HG03457 (cell line): ENCODE measurements around the gene DENND4A.

Source experiments
- ATAC-seq: cut with Tn5 transposase; IDR thresholded peaks from one replicate; pipeline ENCODE4 v1.9.1; 2021; ENCODE audit warnings: moderate number of reproducible peaks; ENCODE audit not compliant: unreplicated experiment

The DENND4A gene

DNA sequence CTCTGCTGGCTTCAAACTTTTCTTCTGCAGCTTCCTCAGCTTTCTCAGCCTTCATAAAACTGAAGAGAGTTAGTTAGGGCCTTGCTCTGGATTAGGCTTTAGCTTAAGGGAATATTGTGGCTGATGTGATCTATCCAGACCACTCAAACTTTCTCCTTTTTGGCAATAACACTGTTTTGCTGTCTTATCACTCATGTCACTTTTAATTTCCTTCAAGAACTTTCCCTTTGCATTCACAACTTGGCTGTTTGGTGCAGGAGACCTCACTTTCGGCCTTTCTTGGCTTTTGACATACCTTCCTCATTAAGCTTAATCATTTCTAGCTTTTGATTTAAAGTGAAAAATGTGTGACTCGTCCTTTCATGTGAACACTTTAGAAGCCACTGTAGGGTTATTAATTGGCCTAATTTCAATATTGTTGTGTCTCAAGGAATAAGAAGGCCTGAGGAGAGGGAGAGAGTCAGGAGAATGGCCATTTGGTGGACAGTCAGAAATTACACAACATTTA is 109.6 kb downstream of the DENND4A start:
- no peak for ATAC-seq

DNA sequence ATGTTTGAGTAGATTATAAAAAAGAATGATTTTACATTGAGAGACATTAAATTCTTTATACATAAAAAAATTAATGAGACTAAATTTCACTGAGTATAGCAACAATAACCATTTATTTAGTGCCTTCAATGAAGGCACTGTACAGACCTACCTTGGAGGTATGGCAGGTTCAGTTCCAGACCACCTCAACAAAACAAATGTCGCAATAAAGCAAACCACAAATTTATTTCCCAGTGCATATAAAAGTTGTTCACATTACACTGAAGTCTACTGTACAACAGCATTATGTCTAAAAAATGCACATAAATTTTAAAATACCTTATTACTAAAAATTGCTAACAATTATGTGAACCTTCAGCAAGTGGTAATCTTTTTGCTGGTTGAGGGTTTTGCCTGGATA is 111.5 kb downstream of the DENND4A start:
- no peak for ATAC-seq

DNA sequence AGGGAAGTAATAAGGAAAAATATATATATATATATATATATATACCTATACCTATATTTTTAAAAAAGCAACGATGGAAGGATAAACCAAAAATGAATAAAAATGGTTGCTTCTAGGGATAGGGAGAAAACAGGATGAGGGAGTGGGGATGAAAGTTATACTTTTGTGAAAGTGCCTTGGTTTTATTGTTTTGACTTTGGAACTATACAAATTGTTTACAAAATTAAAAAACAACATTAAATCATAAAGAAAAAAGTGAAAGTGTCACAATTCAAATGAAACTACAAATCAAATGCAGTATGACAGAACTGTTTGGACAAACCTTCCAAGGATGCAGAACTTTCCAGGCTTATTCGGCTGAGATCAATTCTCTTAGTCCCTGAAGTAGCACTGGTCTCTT is 116.0 kb downstream of the DENND4A start:
- no peak for ATAC-seq

DNA sequence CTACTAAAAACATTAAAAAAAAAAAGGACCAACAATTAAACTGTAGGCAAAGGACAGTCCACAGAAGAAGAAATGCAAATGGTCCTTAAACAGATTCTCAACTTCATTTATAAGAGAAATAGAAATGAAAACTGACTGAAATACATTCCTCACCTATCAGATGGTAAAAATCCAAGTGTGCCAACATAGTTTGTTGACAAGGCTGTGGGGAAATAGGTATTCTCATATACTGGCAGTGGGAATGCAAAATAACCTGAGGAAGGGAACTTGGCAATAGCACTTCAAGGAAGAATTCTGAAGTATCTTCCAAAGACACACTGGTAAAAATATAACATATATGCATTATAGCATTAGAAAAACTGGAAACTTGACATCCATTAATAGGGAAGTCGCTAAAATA is 116.5 kb downstream of the DENND4A start:
- no peak for ATAC-seq

DNA sequence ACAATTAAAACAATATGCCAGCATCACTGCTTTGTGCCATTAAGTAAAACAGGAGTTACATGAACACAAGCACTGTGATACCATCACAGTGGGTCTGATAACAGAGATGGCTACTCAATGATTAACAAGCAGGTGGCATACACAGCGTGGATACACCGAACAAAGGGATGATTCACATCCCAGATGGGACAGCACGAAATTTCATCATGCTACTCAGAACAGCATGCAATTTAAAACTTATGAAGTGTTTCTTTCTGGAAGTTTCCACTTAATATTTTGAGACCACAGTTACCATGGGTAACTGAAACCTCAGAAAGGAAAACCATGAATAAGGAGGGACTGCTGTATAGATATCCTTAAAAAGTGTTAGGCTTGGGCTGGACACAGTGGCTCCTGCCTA is 125.8 kb downstream of the DENND4A start:
- ATAC-seq: no peak

DNA sequence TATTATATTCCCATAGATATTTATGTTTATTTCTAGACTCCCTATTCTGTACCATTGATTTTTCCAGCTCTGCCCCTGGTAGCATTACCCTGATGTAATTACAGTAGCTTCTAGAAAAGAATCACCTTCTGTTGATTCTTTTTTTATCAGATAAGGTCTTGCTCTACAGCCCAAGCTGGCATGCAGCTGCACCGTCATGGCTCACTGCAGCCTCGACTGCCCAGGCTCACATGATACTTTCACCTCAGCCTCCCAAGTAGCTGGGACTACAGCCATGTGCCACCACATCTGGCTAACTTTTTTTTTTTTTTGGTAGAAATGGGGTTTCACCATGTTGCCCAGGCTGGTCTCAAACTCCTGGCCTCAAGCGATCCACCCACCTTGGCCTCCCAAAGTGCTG is 128.6 kb downstream of the DENND4A start:
- ATAC-seq: no peak

DNA sequence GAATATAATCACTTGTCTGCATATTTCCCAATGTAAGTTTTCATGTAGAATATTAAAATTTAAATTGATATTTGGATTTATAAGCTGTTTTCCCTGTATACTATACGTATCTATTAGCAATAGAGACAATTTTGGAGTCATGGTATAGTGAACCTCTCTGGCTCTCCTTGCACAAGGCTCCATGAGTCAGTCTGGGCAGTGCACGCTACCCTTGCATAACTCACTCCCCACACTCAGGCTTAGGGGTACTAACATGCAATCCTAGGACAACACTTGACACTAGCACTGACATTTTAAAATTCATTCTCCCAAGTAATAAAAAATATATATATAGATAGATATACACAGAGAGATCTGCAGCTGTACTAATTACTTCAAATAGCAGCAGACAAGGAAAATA is 131.2 kb downstream of the DENND4A start:
- ATAC-seq: no peak

DNA sequence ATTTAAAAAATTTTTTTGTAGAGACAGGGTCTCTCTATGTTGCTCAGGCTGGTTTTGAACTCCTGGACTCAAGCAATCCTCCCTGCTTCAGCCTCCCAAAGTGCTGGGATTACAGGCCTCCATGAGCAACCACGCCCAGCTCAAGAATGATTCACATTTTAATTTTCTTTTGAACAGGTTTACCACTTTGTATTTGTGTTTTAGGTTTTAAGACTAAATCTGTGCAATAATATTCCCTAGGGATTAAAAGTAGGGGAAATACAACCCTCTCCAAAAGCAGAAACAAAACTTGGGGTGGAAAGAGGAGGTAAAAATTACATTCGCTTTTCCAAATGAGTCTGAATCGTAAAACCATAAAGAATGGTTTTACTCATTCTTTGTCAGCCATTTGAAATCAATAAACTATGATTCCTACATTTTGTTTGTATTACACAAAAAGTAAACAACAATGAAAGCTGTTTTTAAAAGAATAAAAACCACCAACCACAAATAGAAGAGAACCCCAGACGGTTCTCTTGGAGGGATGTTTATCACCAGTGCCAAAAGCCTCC is 132.5 kb downstream of the DENND4A start:
- ATAC-seq: no peak

DNA sequence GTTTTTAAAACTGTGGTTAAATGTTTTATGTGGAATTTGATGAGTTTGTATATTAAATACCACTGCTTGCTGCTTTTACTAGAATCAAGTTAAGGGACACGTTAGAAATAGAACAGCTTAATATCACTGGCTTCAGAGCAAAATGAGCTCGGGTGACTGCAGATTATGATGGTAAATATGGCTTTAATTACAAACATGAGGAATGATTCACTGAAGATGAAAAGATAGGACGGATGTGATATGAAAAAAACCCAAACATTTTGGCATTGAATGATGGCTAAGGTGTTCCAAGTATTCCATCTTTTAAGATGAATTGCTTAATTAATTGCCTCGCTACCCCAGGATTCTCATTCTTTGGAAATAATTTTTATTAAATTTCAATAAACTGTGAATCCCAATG is 136.6 kb downstream of the DENND4A start:
- no peak for ATAC-seq

DNA sequence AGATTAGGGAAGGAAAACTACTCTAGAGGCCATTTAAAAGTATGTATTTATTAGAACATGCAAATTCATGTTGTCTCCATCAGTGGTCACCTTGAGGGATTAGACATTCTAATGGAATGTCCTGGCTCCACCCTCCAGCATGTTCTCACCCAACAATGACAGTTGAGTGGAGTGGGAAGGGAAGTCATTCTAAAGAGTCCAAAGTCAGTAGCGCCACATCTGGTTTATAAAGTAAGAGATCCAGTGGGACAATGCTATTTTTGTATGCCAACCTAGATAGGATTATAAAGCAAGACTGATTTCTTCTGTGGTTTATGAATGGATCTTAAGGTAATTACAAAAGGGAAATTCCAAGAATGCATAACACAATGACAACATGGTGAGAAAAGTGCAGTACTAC is 137.1 kb downstream of the DENND4A start:
- ATAC-seq: no peak

DNA sequence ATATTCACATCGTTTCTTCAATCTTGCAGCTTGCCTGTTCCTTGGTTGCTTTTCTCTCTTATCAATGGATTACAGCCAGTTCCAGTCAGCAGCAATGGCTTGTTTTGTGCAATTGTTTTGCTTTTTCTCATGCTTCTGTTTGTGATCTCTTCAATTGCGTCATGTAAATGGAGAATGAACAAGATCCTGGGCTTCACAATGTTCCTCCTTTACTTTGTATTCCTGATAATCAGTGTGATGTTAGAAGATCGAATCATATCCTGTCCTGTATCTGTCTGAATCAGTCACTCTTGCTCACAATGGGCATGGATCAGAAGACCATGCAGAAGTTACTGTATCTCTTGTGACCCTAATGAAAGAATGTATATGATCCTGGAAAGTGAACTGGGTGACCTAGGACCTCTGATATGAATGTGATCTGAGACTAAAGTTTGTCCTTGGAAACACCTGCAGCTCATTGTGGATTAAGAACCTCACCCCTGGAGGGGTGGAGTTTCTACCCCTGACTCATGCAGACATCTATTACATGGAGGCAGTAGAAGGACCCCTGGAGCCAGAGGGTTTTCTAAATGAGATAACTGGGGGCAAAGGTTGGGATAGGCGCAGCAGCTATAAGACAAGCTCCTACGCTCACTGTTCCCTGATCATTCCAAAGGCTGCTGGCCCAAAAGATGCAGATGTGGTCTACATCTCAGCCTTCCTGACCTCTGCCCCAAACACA is 138.1 kb downstream of the DENND4A start:
- ATAC-seq: no peak

DNA sequence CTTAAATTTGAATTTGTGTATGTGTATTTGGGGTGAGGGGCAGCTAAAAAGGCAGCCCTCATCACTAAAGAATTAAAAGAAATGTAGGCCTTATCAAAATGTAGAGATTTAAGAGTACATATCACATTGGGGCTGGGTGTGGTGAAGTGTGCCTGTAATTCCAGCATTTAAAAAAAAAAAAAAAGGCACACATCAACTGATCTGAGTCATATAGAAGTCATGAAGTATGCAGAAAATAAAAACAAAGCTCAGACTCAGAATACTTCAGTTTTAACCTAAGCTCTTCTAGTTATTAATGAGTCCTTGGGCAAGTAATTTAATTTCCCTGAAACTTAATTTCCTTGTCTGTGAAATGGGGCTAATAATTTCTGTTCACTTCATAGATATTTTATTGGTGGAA is 138.8 kb downstream of the DENND4A start:
- ATAC-seq: no peak

DNA sequence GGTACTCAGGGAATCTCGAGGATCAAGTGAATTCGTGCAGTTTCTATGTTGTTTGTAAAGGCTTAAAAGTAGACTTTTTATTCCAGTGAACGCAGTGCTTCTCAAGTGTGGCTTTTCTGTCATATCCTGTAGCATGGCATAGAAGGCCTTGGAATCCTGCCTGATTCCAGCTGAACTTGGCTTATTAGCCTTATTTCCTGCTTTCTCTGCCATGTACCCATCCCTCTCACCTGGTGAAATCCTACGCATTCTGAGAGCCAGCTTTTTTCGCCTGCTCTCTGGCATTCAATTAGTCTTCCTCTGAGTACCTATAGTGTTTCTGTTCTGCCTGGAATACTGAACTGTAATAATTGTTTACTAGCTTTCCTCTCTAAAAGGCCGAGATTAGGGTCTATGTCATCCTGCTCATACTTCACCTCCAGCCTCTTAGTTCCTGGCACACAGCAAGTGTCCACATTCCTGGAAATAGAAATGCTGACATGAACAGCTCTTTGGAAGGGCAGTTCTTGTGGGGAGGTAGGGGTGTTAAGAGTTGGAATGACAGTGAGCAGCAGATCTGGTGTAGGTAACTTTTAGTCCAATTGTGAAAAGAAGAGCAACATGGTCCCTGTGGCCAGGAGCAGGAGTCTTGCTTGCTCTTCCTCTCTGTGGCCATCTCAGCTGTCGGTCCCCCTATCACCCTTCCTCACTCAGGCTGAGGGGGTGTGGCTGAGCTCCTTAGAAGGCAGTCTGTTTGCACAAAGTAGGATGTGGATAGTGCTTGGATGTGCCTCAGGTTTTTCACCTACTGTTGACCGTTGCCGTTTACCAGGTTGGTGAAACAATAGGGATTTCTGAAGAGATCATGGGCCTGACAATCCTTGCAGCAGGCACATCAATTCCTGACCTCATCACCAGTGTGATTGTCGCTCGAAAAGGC is 140.0 kb downstream of the DENND4A start:
- no peak for ATAC-seq

DNA sequence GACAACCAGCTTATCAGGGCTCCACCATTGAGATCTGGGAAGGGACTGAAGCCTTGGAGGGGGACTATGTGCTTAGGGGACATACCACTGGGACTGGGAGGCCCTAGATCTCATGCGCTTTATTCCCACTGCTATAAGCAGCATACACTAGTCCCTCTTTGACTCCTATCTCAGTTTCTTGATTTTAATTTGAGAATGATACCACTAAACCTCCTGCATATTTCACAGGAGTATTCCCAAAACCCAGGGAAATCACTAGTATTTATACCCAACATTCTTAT is 141.1 kb downstream of the DENND4A start:
- ATAC-seq: no peak

DNA sequence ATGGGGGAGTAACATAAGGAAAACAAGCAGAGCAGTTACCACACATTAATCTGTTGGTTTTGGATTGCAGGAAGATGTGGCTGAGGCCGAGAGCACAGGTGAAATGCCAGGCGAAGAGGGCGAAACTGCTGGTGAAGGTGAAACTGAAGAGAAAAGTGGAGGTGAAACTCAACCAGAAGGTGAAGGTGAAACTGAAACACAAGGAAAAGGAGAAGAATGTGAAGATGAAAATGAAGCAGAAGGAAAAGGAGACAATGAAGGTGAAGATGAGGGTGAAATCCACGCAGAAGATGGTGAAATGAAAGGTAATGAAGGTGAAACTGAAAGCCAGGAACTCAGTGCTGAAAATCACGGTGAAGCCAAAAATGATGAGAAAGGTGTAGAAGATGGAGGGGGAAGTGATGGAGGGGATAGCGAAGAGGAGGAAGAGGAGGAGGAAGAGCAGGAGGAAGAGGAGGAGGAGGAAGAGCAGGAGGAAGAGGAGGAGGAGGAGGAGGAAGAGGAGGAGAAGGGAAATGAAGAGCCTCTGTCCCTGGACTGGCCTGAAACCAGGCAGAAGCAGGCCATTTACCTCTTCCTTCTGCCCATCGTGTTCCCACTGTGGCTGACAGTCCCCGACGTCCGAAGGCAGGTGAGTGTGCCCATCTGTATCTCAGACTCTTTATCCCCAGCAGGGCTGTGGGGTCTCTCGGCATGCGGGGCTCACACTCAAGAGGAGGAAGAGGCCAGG is 141.6 kb downstream of the DENND4A start:
- no peak for ATAC-seq

DNA sequence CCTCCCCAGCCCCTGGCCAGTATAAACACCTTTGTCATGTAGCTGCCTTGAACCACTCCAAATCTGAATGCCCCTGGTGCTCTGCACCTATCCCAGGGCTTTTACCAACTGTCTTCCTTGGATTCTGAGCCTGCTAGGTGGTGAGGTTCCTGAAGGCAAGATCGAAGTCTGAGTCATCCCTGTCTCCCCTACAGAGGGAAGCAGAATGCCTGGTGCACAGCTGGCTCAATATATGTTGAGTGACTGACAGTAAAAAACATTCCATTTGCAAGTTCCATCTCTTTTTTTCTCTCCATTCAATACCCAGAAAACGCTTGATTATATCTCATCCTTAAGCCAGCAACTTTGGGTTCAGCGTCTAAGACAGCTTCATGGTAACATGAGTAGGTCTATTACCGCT is 145.6 kb downstream of the DENND4A start:
- no peak for ATAC-seq

DNA sequence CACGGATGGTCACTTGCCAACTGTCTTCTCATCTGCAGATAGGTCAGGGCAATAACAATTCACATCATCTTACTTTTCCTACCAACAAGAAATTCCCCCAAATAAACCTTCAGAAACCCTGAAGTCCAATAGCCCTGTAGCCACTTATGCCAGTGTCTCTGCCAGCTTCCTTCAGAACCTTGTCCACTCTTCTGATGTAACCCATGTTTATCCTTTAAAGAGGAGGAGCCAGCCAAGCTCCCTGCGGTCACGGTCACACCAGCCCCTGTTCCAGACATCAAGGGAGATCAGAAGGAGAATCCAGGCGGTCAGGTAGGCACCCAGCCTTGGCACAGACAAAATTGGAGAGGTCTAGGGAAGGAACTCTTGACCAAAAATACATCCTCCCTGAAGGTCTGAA is 146.7 kb downstream of the DENND4A start:
- ATAC-seq: no peak

DNA sequence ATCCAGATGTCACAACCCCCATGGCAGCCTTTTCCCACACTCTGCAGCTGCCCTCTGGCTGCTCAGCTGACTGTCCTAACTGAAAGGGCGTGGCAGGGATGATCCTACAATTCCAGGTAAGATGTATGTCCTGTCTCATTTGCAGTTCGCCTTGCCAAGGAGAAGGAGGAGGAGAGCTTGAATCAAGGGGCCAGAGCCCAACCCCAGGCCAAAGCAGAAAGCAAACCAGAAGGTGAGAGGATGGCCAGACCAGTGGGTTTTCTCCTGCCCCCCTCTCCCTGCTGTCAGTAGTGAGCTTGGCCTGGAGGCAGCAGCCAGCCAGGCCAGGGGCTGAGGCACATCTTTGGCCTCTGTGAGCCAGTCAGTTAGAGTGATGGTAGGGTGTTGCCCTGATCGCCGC is 147.8 kb downstream of the DENND4A start:
- no peak for ATAC-seq

DNA sequence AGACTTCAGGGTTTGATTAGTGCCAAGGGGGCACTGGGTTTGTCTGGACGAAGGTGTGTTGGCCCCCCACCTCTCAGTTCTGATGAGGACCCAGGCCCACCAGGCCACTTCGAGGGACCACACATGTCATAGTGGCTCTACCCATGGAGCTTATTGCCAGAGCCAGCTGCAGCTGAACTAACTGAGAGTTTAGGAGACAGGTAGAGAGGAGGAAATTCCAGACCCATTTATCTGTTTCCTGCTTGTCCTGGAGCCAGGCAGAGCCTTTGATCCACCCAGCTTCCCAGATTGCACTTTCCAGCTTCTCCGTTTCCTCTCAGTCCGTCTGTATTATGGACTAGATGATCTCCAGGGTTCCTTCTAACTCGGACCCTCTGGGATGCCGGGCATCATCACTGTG is 149.5 kb downstream of the DENND4A start:
- ATAC-seq: no peak

DNA sequence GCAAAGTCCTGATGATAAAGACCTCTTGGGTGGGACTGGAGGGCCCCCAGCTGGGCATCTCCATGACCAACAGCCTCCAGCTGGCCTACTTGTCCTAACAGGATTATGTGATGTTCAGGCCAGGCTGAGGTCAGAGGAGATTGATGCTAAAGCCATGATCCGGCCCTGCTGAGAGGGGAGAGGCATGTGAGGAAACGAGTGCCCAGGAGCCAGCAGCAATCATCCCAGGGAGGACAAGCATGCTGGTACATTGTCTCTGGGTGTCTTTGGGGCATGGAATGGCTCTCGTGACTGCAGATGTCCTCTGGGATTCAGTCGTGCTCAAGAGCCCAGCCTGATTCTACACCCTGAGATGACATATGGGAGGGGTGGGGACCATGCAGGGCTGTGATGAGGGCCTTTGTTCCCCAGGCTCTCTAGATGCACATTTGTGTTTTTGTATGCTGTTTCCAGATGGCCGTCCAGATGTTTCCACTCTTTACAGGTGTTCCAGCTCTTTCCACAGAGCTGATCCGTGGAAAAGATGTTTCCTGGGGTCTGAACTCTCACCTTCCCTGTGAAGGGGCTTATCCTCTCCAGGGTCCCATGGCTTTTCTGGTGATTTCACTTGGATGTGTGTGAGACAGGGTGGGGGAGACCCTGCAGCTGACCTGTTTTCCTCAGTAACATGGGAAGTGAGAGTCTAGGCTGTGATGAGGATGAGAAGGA is 150.2 kb downstream of the DENND4A start:
- ATAC-seq: no peak

DNA sequence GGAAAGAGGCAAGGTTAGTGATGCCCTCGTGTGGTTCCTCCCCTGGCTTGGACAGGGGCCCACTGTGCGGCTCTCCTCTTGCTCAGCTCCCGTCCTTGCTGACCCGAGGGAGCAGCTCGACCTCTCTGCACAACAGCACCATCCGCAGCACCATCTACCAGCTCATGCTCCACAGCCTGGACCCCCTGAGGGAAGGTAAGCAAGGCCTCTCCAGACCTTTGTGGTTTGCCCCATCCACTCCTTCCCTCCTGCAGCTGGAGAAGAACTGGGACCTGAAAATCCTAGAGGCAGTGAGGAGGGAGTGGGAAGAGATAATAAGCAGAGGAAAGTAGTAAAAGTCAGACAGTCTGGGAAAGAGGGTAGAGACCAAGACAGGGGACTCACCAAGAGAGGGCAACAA is 152.6 kb downstream of the DENND4A start:
- ATAC-seq: no peak
